Adrenal gland (tissue), 5 donors: ENCODE data around the gene G6PC1.
"Not testable (repeated sequence)": the region's sequence is repeated elsewhere in the genome, so short reads cannot be mapped to it uniquely, and the experiment has no call there.

Experiments
- POLR2A ChIP-seq, 2 donors: fragments of 450-650 bp; IDR thresholded peaks; one replicate each; pipeline ENCODE4 v1.6.1; 2017; ENCODE audit warnings: antibody characterized with exemption in 2 of 2, mild to moderate bottlenecking in 2 of 2, moderate library complexity in 1 of 2
- TF ChIP-seq, protein P1 (sequence below), 6 experiments: fragments of 450-650 bp in 4 of 6; fragments of 200-600 bp in 2 of 6; sonication (generic) in 1 of 6; IDR thresholded peaks; 1 replicate in 5 of 6; 2 replicates in 1 of 6; pipeline versions ENCODE4 v1.5.1 to v1.8.0; 2016 to 2021; ENCODE audit warnings: antibody characterized with exemption in 6 of 6, mild to moderate bottlenecking in 2 of 6, moderate library complexity in 1 of 6
- donor health status: DM: no; HTN: no; CAD: no.

- TF ChIP-seq, protein P1, sequence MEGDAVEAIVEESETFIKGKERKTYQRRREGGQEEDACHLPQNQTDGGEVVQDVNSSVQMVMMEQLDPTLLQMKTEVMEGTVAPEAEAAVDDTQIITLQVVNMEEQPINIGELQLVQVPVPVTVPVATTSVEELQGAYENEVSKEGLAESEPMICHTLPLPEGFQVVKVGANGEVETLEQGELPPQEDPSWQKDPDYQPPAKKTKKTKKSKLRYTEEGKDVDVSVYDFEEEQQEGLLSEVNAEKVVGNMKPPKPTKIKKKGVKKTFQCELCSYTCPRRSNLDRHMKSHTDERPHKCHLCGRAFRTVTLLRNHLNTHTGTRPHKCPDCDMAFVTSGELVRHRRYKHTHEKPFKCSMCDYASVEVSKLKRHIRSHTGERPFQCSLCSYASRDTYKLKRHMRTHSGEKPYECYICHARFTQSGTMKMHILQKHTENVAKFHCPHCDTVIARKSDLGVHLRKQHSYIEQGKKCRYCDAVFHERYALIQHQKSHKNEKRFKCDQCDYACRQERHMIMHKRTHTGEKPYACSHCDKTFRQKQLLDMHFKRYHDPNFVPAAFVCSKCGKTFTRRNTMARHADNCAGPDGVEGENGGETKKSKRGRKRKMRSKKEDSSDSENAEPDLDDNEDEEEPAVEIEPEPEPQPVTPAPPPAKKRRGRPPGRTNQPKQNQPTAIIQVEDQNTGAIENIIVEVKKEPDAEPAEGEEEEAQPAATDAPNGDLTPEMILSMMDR (IDR thresholded peaks at IDR 0.05), result not testable (repeated sequence)
- TF ChIP-seq POLR2A (IDR thresholded peaks at IDR 0.05), result not testable (repeated sequence)
Measured at GRCh38 chr17:42867694-42868261, 32.8 kb upstream of the G6PC1 start.
